Cardiac fibroblast (primary cell): ENCODE measurements around the gene TMEM239.

Experiments used
- DNase-seq, 2 donors: peaks; one replicate each; pipeline versions ENCODE4 v3.0.0 to v3.0.0-alpha.2; 2010; ENCODE audit warnings: low read depth in 2 of 2
- H3K4me3 ChIP-seq, 2 donors: replicated peaks in 1 of 2; 1 replicate in 1 of 2; 2 replicates in 1 of 2; pipeline ENCODE4 v1.5.1; 2011; ENCODE audit warnings: low read depth in 2 of 2, low read length in 2 of 2, mild to moderate bottlenecking in 2 of 2, moderate library complexity in 1 of 2
- TF ChIP-seq, protein P1 (sequence below): IDR thresholded peaks from one replicate; pipeline ENCODE4 v1.5.1; 2011; ENCODE audit warnings: low read depth, mild to moderate bottlenecking, low read length, inconsistent platforms

Gene TMEM239

DNA sequence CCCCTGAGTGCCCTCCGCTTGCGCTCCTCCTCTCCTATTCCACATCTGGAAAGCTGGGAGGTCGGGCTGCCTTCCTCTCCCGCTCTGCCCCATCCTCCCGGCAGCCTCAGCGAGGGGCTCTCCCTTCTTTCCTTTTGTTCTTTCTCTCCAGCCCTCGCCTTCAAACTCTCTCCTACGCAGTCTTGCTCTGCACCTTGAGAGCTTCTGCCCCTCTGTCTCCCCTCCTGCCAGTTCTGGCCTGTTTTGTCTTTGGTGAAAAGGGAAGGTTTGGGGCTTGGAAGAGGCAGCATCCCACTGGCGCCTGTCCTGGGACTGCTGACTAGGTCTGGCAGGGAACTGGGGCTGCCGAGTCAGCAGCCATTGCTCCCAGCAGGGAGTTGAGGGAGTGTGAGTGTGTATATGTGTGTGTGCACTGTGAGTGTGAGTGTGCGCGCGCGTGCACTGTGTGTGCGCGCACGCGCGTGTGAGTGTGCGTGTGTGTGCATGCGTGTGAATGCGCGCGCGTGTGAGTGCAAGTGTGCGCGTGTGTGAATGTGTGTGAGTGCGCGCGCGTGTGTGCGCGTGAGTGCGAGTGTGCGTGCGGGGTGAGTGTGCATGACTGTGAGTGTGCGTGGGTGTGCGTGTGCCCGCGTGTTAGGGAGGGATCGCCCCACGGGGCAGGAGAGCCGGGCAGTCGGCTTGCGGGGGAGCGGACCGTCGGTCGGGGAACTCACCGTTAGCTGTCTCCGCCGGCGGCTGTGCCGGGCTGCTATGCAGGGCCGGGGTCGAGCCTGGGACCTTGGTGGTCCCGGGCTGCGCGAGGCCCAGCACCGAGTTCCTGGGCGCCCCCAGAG, 16.3 kb upstream of the TMEM239 start:
- H3K4me3 ChIP-seq, result peak overlapping the region; percentile 24 to 50
- TF ChIP-seq, protein P1, sequence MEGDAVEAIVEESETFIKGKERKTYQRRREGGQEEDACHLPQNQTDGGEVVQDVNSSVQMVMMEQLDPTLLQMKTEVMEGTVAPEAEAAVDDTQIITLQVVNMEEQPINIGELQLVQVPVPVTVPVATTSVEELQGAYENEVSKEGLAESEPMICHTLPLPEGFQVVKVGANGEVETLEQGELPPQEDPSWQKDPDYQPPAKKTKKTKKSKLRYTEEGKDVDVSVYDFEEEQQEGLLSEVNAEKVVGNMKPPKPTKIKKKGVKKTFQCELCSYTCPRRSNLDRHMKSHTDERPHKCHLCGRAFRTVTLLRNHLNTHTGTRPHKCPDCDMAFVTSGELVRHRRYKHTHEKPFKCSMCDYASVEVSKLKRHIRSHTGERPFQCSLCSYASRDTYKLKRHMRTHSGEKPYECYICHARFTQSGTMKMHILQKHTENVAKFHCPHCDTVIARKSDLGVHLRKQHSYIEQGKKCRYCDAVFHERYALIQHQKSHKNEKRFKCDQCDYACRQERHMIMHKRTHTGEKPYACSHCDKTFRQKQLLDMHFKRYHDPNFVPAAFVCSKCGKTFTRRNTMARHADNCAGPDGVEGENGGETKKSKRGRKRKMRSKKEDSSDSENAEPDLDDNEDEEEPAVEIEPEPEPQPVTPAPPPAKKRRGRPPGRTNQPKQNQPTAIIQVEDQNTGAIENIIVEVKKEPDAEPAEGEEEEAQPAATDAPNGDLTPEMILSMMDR, result no peak
- DNase-seq, result no peak

DNA sequence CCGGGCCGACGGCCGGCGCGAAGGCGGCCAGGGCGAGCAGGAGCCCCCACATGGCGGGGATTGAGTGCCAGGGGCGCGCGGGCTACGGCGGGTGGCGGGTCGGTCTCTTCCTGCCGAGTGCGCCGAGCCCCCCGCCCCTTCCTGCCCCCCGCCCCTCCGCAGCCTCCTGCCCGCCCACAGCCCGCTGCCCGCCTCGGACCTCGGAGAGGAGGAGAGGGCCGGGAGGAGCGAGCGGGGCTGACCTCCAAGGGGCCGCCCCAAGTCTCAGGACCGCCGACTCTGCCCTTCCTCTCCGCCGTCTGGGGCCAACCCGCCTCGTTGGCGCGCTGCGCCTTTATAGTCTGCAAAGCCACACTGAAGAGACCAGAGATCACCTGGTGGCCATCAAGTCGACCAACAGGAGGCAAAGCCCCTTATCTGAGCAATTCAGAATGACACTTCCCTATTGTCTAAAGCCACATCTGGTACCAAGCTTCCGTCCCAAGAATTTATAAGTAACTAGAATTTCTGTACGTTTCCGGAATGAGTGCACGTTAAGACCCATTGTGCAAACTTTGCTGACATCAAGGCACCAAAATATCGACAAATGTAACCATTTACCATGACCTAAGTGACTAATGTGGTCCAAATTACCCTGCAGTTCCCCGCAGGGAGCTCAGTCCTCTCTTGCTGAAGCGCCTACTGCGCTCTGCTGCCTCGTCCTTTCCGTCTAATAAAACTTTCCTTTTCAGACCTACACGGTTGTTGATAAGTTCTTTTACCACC, 15.5 kb upstream of the TMEM239 start, which contains the start of gene CPXM1:
Gene CPXM1 (minus strand): TSS at position 107 of the 765 bp plus-strand sequence. CDS start 55 bp downstream, at position 52.
- no peak for DNase-seq
- peak within 1 kb of the TSS; percentile 24 to 50 for H3K4me3 ChIP-seq
- TF ChIP-seq, protein P1, result no peak

DNA sequence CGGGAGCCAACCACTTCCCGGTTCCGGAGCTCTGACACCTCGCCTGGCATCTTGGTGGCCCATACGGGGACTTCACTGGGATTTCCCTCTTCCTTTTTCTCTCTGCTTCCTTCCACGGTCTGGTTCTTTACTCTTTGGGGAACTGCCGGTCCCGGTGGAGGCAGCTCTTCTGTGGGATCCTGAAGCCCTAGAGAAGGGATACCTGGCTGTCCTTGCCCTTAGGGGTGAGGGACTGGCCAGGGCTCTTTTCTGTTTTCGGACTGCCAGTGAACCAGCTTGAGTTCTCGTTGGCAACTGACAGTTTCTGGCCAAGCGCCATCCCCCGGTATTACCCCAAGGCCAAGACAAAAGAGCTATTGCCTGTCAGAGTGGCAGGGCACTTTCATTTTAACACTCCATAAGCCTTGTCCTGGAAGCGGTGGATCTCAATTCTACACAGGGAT, 14.9 kb upstream of the TMEM239 start:
- TF ChIP-seq, protein P1, result no peak
- no peak overlapping the region for H3K4me3 ChIP-seq
- DNase-seq, result no peak

DNA sequence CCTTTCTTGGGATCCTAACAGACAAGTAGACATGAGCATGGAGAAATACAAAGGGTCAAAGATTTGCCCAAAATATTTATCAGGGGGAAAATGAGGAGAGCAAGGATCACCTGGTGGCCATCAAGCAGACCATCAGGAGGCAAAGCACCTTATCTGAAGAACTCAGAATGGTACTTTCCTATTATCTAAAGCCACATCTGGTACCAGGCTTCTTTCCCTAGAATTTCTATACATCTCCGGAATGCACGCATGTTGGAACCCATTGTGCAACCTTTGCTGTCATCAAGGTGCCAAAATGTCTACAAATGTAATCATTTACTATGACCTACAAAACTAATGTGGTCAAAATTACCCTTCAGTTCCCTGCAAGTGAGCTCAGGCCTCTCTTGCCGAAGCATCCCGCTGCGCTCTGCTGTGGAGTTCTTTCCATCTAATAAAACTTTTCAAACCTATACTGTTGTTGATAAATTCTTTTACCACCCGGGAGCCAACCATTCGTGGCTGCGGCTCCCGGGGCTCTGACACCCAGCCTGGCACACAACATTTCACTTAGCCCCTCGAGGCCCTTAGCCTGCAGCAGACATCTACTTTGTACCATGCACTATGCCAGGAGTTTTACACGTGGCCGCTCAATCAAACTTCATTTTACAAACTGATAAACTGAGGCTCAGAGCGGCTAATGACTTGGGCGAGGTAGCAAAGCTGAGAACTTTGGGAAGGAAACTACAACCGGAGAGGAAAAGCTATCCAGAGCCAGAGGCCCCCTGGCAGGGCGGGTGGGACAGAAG, 11.9 kb upstream of the TMEM239 start:
- TF ChIP-seq, protein P1, result no peak
- H3K4me3 ChIP-seq, result no peak overlapping the region
- DNase-seq, result no peak

DNA sequence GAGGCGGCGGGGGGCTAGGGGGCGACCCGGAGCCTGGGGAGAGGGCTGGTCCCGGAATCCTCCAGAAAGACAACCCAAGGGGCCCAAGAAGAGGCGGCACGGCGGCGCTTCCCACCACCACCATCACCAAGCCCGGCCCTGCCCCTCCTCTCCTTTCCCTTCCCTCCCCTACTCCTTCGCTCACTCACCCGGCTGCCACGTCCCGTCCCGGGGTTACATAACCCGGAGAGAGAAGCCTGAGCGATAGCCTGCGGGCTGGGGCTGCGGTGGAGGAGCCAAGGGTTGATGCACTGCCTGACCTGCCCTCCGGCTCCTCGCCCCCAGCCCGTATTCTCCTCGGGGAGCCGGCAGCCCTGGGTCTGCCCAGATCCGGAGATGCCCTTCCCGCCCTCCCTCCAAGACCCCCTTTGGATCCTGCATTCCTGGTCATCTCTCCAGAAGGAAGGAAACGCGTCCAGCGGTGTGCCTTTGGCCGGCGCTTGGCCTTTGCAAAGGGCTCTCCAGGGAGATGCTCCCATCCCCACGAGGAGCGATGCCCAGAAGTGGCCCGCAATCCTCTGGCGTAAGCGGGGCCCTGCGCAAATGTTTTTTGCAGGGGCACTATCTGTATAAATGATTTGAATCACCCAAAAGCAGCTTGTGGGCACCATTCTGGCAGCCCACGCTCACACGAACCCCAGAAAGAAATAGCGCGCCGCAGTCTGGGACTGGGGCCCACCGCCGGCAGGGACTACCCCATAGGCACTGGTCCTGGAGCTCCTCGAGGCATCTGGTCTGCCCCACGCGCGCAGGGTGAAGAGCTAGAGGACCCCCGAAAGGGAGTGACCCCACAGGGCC, 11.1 kb upstream of the TMEM239 start:
- no peak for DNase-seq
- H3K4me3 ChIP-seq, result no peak overlapping the region
- TF ChIP-seq, protein P1, result no peak
